ENCODE measurements around the gene DCK.
"Not testable (repeated sequence)": the region's sequence is repeated elsewhere in the genome, so short reads cannot be mapped to it uniquely, and the experiment has no call there.

The DCK gene

GRCh38 chr4:71001363-71001762, 7.9 kb downstream of the DCK start:
- not testable (repeated sequence) for ATAC-seq

DNA sequence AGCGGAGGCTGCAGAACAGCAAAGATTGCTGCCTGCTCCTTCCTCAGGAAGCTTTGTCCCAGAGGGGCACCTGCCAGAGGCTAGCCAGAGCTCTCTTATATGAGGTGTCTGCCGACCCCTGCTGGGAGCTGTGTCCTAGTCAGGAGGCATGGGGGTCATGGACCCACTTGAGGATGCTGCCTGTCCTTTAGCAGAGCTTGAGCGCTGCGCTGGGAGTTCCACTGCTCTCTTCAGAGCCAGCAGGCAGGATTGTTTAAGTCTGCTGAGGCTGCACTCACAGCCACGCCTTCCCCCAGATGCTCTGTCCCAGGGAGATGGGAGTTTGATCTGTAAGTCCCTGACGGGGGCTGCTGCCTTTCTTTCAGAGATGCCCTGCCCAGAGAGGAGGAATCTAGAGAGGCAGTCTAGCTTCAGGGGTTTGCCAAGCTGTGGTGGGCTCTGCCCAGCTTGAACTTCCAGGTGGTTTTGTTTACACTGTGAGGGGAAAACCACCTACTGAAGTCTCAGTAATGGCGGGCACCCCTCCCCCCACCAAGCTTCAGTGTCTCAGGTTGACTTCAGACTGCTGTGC, 10.9 kb downstream of the DCK start:
- peak in 1 of 2 donors; percentile 17 for ATAC-seq

GRCh38 chr4:71005025-71005424, 11.6 kb downstream of the DCK start:
- ATAC-seq = not testable (repeated sequence)

DNA sequence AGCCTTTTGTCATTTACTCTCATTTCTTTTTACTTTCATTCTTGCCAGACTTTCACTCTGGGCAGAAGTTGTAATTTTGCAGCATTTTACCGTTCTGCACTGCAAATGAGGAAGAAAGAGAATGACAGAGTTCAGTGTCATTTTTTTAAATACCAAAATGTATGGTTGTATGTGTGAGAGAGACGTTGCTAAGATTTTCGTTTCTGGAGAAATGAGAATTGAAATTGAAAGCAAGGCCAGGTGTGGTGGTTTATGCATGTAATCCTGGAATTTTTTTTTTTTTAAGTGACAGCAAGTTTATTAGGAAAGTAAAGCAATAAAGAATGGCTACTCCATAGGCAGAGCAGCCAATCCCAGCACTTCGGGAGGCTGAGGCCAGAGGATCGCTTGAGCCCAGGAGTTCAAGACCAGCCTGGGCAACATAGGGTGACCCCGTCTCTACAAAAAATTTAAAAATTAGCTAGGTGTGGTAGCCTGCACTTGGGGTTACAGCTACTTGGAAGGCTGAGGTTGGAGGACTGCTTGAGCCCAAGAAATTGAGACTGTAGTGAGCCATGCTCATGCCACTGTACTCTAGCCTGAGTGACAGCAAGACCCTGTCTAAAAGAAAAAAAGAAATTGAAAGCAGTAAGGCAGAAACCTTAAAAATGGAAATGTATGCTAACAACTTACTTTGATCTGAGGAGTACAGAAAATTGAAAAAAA, 12.9 kb downstream of the DCK start:
- peak; percentile 86 to 87 for ATAC-seq

DNA sequence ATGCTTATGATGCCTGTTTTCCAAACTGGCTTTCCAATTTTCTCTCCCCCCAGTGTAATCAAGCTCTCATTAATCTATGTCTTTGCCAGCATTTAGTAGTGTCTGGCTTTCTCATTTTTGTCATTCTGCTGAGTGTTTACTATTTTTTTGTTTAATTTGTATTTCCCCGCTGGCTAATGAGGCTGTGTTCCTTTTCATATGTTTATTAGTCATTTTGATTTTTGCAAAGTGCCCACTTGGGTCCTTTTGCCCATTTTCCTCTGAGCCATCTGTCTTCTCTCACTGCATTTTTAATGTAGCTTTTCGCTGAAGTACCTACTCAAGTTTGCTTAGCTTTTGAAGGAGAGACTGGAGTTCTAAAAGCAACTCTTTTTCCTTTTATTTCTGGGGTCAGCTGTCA, 14.7 kb downstream of the DCK start:
- ATAC-seq = no peak

DNA sequence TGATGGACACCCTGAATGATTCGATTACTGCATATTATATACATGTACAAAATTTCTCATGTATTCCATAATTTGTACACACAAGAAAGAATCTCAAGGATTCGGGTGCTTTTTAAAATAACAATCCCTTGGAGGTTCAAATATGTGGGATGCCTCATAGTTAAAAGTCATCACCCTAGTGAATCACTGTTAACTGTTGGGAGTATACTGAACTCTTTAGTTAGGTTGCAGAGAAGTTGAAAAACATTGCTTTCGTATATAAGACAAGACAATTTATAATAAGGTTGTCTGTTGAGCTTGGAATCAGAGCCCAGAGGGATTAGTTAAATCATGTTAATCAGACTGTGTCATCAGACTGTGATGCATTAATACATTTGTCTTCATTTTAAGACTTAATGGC, 15.6 kb downstream of the DCK start:
- no peak for ATAC-seq

- peak; percentile 25 to 28 for ATAC-seq
Observed at GRCh38 chr4:71009890-71010588, 16.6 kb downstream of the DCK start.

- ATAC-seq = no peak
Observed at GRCh38 chr4:71011451-71011850, 18.0 kb downstream of the DCK start.

DNA sequence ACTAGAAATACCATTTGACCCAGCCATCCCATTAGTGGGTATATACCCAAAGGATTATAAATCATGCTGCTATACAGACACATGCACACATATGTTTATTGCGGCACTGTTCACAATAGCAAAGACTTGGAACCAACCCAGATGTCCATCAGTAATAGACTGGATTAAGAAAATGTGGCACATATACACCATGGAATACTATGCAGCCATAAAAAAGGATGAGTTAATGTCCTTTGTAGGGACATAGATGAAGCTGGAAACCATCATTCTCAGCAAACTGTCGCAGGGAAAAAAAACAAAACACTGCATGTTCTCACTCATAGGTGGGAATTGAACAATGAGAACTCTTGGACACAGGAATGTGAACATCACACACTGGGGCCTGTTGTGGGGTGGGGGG, 23.9 kb downstream of the DCK start:
- not testable (repeated sequence) for ATAC-seq

- ATAC-seq = no peak
Observed at GRCh38 chr4:71020611-71021010, 27.2 kb downstream of the DCK start.

DNA sequence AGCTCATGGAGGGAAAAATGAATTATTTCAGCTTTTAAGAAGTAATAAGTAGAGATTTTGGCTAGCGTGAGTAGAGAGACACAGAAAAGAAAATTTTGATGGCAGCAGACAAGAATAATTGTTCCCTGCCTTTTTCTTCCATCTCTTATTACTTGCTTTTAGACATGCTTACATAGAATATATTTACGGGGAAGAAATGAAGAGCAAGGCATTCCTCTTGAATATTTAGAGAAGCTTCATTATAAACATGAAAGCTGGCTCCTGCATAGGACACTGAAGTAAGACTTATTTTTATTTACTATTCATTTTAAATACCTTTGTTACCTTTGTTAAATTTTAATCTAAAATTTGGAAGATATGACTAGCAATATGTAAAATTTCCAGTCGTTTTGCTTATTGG, 32.2 kb downstream of the DCK start:
- no peak for ATAC-seq

DNA sequence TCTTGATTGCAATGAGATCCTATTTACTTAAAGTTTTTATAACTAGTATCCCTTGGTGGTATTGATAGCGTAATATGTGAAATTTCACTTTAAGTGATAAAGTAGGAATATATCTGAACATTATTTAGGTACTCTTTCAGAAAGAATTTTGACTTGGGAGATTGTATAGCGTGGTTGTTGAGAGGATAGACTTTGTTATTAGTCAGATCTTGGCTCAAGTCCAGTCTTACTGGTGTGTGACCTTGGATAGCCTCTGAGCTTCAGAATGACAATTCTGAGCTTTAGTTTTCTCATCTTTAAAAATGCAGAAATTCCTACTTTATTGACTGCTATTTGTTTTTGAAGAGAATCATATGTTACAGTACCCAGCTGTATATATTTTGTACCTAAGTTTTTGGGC, 32.6 kb downstream of the DCK start:
- no peak for ATAC-seq

GRCh38 chr4:71027611-71028010, 34.2 kb downstream of the DCK start:
- no peak for ATAC-seq

DNA sequence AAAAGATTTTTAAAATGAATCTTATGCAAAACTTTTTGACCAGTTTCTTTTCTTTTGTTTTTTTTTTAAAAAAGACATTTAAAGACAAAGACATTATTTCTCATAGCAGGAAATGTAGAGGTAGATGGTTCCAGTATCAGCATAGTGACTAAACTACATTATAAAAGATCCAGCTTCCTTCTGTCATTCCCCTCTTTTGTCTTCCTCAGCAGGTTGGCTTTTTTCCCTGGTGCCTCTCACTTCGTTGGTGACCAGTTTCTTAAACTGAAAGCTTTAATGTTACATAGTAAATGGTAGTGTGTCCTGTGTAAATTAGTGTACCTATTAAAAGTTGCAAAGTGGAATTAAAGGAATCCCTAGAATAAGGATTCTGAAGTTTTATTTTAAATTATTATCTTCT, 36.1 kb downstream of the DCK start:
- no peak for ATAC-seq

DNA sequence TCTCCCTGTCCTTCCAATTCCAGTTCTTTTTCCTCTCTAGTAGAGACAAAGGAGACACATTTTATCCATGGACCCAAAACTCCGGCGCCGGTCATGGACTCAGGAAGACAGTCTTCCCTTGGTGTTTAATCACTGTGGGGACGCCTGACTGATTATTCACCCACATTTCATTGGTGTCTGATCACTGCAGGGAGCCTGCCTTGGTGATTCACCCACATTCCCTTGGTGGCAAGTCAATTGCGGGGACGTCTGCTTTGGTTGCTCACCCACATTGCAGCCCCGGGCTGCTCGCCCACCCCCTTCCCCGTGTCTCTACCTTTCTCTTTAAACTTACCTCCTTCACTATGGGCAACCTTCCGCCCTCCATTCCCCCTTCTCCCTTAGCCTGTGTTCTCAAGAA, 38.7 kb downstream of the DCK start:
- not testable (repeated sequence) for ATAC-seq

DNA sequence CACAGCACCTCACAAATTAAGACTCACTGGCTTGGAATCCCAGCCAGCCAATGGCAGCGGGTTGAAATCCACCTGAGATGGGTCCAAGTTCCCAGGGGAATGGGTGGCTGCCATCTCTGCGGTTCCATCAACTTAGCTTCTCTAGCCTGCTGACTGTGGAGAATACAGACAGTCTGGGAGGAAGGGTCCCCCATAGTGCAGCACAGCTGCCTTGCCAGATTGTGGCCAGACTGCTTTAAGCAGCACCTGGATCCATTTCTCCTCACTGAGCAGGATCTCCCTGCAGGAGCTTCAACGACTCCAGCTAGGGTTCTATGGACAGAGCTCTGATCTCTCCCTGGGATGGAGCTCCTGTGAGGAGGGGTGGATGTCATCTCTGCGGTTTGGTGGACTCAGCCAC, 51.8 kb downstream of the DCK start:
- ATAC-seq = no peak

DNA sequence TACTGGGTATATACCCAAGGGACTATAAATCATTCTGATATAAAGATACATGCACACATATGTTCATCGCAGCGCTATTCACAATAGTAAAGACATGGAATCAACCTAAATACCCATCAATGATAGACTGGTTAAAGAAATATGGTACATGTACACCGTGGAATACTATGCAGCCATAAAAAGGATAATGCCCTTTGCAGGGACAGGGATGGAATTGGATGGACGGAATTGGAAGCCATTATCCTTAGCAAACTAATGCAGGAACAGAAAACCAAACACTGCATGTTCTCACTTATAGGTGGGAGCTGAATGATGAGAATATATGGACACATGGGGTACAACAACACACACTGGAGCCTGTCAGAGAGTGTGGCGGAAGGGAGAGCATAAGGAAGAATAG, 55.9 kb downstream of the DCK start:
- ATAC-seq = no peak

- no peak for ATAC-seq
Observed at GRCh38 chr4:71050809-71051208, 57.4 kb downstream of the DCK start.

DNA sequence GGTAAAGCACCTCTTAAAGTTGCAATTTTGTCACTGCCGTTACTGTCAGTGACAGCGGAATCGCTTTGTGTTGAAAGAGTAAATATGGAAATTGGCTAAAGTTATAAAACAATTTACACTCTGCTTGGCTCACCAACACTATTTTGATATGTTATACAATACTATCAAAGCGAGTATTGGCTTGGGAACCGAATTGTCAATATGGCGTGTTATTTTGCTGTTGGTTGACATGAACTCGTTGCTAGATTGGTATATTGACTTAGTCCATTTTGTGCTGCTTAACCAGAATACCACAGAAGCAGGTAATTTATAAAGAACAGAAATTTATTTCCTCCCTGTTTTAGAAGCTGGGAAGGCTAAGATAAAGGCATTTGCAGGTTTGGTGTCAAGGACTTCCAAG, 58.6 kb downstream of the DCK start:
- ATAC-seq = no peak

GRCh38 chr4:71052716-71053115, 59.3 kb downstream of the DCK start:
- ATAC-seq = no peak

- not testable (repeated sequence) for ATAC-seq
Observed at GRCh38 chr4:71053613-71054012, 60.2 kb downstream of the DCK start.

DNA sequence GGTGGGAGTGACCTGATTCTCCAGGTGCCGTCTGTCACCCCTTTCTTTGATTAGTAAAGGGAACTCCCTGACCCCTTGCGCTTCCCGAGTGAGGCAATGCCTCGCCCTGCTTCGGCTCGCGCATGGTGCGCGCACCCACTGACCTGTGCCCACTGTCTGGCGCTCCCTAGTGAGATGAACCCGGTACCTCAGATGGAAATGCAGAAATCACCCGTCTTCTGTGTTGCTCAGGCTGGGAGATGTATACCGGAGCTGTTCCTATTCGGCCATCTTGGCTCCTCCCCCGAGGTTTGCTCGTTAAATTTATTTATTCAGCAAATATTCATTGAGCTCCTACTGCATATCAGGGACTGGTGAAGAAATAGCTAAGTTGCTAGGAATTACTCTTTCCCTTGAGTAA, 66.1 kb downstream of the DCK start:
- ATAC-seq = not testable (repeated sequence)

DNA sequence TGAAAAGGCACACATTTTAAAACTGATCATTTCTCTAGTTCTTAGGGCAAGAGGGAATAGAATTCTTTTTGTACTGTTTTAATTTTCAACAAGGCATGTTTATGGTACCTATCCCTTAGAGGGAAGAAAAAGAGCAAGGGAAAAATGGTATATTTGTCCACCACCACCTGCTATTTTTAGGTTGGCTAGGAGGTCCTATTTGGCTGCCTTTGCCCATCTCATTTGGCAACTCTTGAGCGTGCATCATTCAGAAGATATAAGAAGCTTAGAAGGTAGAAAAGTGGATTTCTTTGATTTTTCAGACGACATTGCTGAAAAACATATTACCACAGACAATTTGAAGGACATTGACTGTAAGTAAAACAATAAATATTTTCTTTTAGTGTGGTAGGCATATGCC, 69.0 kb downstream of the DCK start:
- ATAC-seq = no peak

GRCh38 chr4:71063711-71064110, 70.3 kb downstream of the DCK start:
- ATAC-seq = no peak
